HEK293T (cell line): ENCODE data around the gene CADPS.

Source experiments
- CTCF ChIA-PET: fragments of 350-600 bp; formaldehyde crosslinking; extraction: SDS; loops from one replicate; lab custom pipeline; 2021; ENCODE audit warnings: antibody characterized with exemption, inconsistent platforms; lab: Yijun Ruan, JAX
- POLR2A ChIA-PET: fragments of 350-600 bp; formaldehyde crosslinking; extraction: SDS; loops from one replicate; lab custom pipeline; 2020; ENCODE audit warnings: antibody characterized with exemption, inconsistent platforms; lab: Yijun Ruan, JAX
- DNase-seq: peaks from one replicate; pipeline ENCODE4 v3.0.0; 2012; ENCODE audit warnings: mixed read lengths; ENCODE audit errors: extremely low spot score
- ARNT ChIP-seq: fragments of 450-650 bp; IDR thresholded peaks from 2 replicates; pipeline ENCODE4 v1.6.1; 2017; ENCODE audit warnings: mild to moderate bottlenecking
- BHLHE40 ChIP-seq: fragments of 450-650 bp; IDR thresholded peaks from 2 replicates; pipeline ENCODE4 v1.6.1; 2016; ENCODE audit warnings: mild to moderate bottlenecking, moderate library complexity, borderline replicate concordance
- CTBP1 ChIP-seq: fragments of 450-650 bp; IDR thresholded peaks from 2 replicates; pipeline ENCODE4 v1.6.1; 2016; ENCODE audit warnings: borderline replicate concordance
- ELF4 ChIP-seq: fragments of 450-650 bp; IDR thresholded peaks from 2 replicates; pipeline ENCODE4 v1.6.1; 2017; ENCODE audit warnings: antibody characterized with exemption
- FOXA1 ChIP-seq: fragments of 450-650 bp; IDR thresholded peaks from 2 replicates; pipeline ENCODE4 v1.6.1; 2016; ENCODE audit warnings: mild to moderate bottlenecking
- FOXK2 ChIP-seq: fragments of 450-650 bp; IDR thresholded peaks from 2 replicates; pipeline ENCODE4 v1.6.1; 2016; ENCODE audit warnings: mild to moderate bottlenecking
- FOXM1 ChIP-seq: fragments of 450-650 bp; IDR thresholded peaks from 2 replicates; pipeline ENCODE4 v1.6.1; 2017; ENCODE audit warnings: mild to moderate bottlenecking, borderline replicate concordance
- HDGF ChIP-seq: fragments of 450-650 bp; IDR thresholded peaks from 2 replicates; pipeline ENCODE4 v1.6.1; 2017; ENCODE audit warnings: antibody characterized with exemption, borderline replicate concordance
- L3MBTL2 ChIP-seq: fragments of 450-650 bp; conservative IDR thresholded peaks from 2 replicates; pipeline ENCODE4 v1.6.1; 2016; ENCODE audit warnings: mild to moderate bottlenecking
- LEF1 ChIP-seq: fragments of 450-650 bp; IDR thresholded peaks from 2 replicates; pipeline ENCODE4 v1.6.1; 2017; ENCODE audit warnings: mild to moderate bottlenecking, borderline replicate concordance
- NFRKB ChIP-seq: fragments of 450-650 bp; IDR thresholded peaks from 2 replicates; pipeline ENCODE4 v1.6.1; 2016; ENCODE audit warnings: mild to moderate bottlenecking, moderate library complexity
- PKNOX1 ChIP-seq: fragments of 450-650 bp; IDR thresholded peaks from 2 replicates; pipeline ENCODE4 v1.6.1; 2016
- SP1 ChIP-seq: fragments of 450-650 bp; IDR thresholded peaks from 2 replicates; pipeline ENCODE4 v1.6.1; 2017
- SUZ12 ChIP-seq: fragments of 450-650 bp; IDR thresholded peaks from 2 replicates; pipeline ENCODE4 v1.6.1; 2016; ENCODE audit warnings: mild to moderate bottlenecking
- TARDBP ChIP-seq: fragments of 450-650 bp; IDR thresholded peaks from 2 replicates; pipeline ENCODE4 v1.6.1; 2016
- ZNF384 ChIP-seq: fragments of 450-650 bp; IDR thresholded peaks from 2 replicates; pipeline ENCODE4 v1.6.1; 2016

Gene CADPS

GRCh38 chr3:62874711-62875557 is at the start of gene CADPS:
CADPS (minus strand) TSS chr3:62875416; CDS start chr3:62875029, 387 bp downstream.
- CTCF ChIA-PET, result no interaction called here
- no peak for TF ChIP-seq HDGF
- TF ChIP-seq FOXA1, result no peak
- no peak for TF ChIP-seq BHLHE40
- no peak for TF ChIP-seq FOXK2
- TF ChIP-seq TARDBP, result no peak
- no peak for TF ChIP-seq ELF4
- TF ChIP-seq FOXM1, result no peak
- TF ChIP-seq CTBP1, result no peak
- POLR2A ChIA-PET, result no interaction called here
- no peak for DNase-seq

GRCh38 chr3:62923066-62923465 is 47.9 kb upstream of the CADPS start:
- no peak for TF ChIP-seq FOXK2
- TF ChIP-seq FOXA1, result no peak
- TF ChIP-seq CTBP1, result no peak
- no peak for TF ChIP-seq FOXM1
- TF ChIP-seq LEF1, result no peak
- no peak for TF ChIP-seq PKNOX1
- no peak for TF ChIP-seq ZNF384
- TF ChIP-seq SP1, result no peak
- no peak for TF ChIP-seq ELF4
- TF ChIP-seq TARDBP, result no peak
- no peak for TF ChIP-seq SUZ12
- no peak for TF ChIP-seq BHLHE40
- no peak for TF ChIP-seq ARNT
- TF ChIP-seq NFRKB, result no peak
- TF ChIP-seq HDGF, result no peak
- no peak for DNase-seq
- ChIA-PET POLR2A (no interaction called here), CTCF (no interaction called here)

- DNase-seq, result no peak
- ChIA-PET POLR2A (no interaction called here), CTCF (no interaction called here)
- TF ChIP-seq FOXA1, result no peak
- TF ChIP-seq HDGF, result no peak
- no peak for TF ChIP-seq ELF4
- no peak for TF ChIP-seq SUZ12
- no peak for TF ChIP-seq BHLHE40
- TF ChIP-seq ARNT, result no peak
- no peak for TF ChIP-seq SP1
- TF ChIP-seq ZNF384, result no peak
These were observed 47.1 kb upstream of the CADPS start for GRCh38 chr3:62922326-62922725.

DNA sequence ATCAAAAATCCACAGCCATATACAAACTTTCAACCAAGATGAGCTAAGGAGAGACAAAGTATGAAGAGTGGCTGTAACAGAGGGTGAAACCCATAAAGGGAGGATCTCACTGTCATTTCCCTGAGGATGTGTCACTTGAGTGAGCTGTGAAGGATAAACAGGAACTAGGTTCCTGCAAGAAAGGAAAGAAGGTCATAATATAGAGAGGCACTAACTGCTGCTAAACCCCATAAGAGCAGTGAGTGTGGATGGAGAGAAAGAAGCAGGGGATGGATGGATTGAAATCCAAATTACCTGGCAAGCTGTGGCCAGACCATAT is 45.2 kb upstream of the CADPS start:
- TF ChIP-seq TARDBP (no peak), SUZ12 (no peak), SP1 (no peak), FOXA1 (no peak)
- ChIA-PET POLR2A (no interaction called here), CTCF (no interaction called here)
- DNase-seq, result no peak

DNA sequence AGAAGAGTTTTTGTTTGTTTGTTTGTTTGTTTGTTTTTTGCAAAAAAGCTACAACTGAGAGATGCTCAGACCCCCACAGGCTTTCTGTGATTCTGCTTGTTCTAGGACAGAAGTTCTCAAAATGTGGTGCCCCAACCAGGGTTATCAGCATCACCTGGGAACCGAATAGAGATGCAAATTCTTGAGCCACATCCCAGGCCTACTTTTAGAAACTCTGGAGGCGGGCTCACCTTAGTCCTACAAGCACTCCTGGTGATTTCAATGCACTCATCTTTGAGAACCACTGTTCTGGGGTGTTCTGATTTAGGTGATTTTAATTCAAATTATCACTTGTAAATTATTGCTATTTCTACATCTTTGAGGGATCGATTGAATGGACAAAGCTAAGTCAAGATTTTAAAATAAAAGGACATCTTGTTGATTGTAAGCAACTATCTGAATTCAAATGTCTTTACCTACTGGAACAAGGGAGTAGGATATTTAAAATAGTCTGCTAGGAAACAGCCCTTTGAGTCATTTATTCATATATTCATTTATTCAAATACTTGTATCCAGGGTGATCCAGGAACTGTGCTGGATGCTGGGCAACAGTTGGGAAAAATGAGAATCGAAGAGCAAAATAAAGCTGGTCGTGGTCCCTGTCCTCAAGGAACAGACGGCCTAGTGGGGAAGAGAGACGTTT is 44.7 kb upstream of the CADPS start:
- POLR2A ChIA-PET, result no interaction called here
- TF ChIP-seq CTBP1 (no peak), FOXM1 (no peak), LEF1 (no peak), TARDBP (no peak), ELF4 (no peak)
- no peak for DNase-seq
- CTCF ChIA-PET, result no interaction called here

DNA sequence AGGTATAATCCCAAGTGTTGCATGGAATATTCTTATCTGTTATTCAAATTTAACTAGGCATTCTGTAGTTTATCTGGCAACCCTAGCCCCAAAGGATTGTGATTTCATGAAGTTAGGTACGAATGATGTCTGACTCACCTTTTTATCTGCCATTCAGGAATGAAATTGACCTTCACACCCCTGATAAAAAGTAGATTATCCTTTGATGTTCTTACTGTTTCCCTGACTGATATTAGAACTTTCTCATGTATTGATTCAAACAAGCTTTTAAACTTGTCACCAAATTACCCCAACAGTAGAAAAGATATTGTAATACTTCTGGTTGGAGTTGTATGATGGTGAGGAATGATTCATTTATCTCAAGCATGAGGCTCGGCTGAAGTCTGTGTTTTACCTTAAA is 43.6 kb upstream of the CADPS start:
- no peak for TF ChIP-seq LEF1
- TF ChIP-seq PKNOX1, result no peak
- TF ChIP-seq FOXK2, result no peak
- TF ChIP-seq BHLHE40, result no peak
- no peak for TF ChIP-seq TARDBP
- no peak for TF ChIP-seq FOXM1
- no peak for TF ChIP-seq FOXA1
- no peak for TF ChIP-seq NFRKB
- no peak for TF ChIP-seq SUZ12
- no peak for TF ChIP-seq L3MBTL2
- no peak for TF ChIP-seq ELF4
- no peak for TF ChIP-seq HDGF
- TF ChIP-seq ARNT, result no peak
- ChIA-PET POLR2A (no interaction called here), CTCF (no interaction called here)
- no peak for DNase-seq

- CTCF ChIA-PET, result no interaction called here
- DNase-seq, result no peak
- POLR2A ChIA-PET, result no interaction called here
- no peak for TF ChIP-seq ELF4
- no peak for TF ChIP-seq SUZ12
- TF ChIP-seq ZNF384, result no peak
- no peak for TF ChIP-seq LEF1
- TF ChIP-seq SP1, result no peak
- TF ChIP-seq L3MBTL2, result no peak
- TF ChIP-seq ARNT, result no peak
- no peak for TF ChIP-seq FOXM1
- no peak for TF ChIP-seq FOXA1
- TF ChIP-seq HDGF, result no peak
- no peak for TF ChIP-seq TARDBP
- TF ChIP-seq NFRKB, result no peak
- no peak for TF ChIP-seq FOXK2
- TF ChIP-seq CTBP1, result no peak
- TF ChIP-seq PKNOX1, result no peak
These were observed 42.9 kb upstream of the CADPS start for GRCh38 chr3:62918131-62918530.
